Neutrophil (primary cell): ENCODE results near the gene IGFBP4.
A peak's percentile ranks its signal among the peaks of the same experiment; 100 is the strongest.
"Not testable (repeated sequence)": the region's sequence is repeated elsewhere in the genome, so short reads cannot be mapped to it uniquely, and the experiment has no call there.

ENCODE experiments used
- H3K27ac ChIP-seq: fragments of 200-600 bp; sonication (generic); 2 replicates; pipeline ENCODE4 v1.5.1; 2016; ENCODE audit warnings: mild to moderate bottlenecking, moderate library complexity
- H3K27me3 ChIP-seq: fragments of 200-600 bp; sonication (generic); 2 replicates; pipeline ENCODE4 v1.6.0; 2016; ENCODE audit warnings: mild to moderate bottlenecking
- H3K36me3 ChIP-seq: fragments of 200-600 bp; sonication (generic); 2 replicates; pipeline ENCODE4 v1.5.1; 2017
- H3K4me1 ChIP-seq, 2 experiments: fragments of 200-600 bp in 1 of 2; sonication (generic) in 1 of 2; 1 replicate in 1 of 2; 2 replicates in 1 of 2; pipeline versions ENCODE4 v1.5.1 to v1.6.1; 2013 to 2016; ENCODE audit warnings: low read depth in 1 of 2, low read length in 1 of 2, mild to moderate bottlenecking in 1 of 2, moderate library complexity in 1 of 2; ENCODE audit not compliant: control insufficient read depth in 1 of 2, insufficient read depth in 1 of 2
- H3K4me3 ChIP-seq, 2 experiments: fragments of 200-600 bp in 1 of 2; sonication (generic) in 1 of 2; 1 replicate in 1 of 2; 2 replicates in 1 of 2; pipeline ENCODE4 v1.5.1; 2013 to 2016; ENCODE audit warnings: low read depth in 1 of 2, low read length in 1 of 2, mild to moderate bottlenecking in 1 of 2, moderate library complexity in 1 of 2
- H3K9me3 ChIP-seq: fragments of 200-600 bp; sonication (generic); 2 replicates; pipeline ENCODE4 v1.5.1; 2016
- TF ChIP-seq, protein P1 (sequence below): fragments of 200-600 bp; sonication (generic); IDR thresholded peaks from 2 replicates; pipeline ENCODE4 v1.5.1; 2016; ENCODE audit warnings: antibody characterized with exemption

The IGFBP4 gene

DNA sequence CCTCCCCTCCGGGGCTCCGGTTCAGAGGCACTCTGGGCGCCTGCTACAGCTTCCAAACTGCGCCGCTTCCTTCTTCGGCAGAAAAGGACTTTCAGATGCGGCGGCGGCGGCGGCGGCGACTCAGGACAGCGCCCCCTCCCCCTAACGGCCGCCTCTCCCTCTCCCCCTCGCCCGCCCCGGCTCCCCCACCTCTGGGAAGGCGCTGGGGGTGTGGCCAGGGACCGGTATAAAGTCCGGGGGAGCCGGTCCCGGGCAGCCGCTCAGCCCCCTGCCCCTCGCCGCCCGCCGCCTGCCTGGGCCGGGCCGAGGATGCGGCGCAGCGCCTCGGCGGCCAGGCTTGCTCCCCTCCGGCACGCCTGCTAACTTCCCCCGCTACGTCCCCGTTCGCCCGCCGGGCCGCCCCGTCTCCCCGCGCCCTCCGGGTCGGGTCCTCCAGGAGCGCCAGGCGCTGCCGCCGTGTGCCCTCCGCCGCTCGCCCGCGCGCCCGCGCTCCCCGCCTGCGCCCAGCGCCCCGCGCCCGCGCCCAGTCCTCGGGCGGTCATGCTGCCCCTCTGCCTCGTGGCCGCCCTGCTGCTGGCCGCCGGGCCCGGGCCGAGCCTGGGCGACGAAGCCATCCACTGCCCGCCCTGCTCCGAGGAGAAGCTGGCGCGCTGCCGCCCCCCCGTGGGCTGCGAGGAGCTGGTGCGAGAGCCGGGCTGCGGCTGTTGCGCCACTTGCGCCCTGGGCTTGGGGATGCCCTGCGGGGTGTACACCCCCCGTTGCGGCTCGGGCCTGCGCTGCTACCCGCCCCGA, at the start of gene IGFBP4:
TSS of gene IGFBP4 (plus strand) at position 255 of the 792 bp plus-strand sequence. CDS start at position 541, 286 bp downstream.
- TF ChIP-seq, protein P1, sequence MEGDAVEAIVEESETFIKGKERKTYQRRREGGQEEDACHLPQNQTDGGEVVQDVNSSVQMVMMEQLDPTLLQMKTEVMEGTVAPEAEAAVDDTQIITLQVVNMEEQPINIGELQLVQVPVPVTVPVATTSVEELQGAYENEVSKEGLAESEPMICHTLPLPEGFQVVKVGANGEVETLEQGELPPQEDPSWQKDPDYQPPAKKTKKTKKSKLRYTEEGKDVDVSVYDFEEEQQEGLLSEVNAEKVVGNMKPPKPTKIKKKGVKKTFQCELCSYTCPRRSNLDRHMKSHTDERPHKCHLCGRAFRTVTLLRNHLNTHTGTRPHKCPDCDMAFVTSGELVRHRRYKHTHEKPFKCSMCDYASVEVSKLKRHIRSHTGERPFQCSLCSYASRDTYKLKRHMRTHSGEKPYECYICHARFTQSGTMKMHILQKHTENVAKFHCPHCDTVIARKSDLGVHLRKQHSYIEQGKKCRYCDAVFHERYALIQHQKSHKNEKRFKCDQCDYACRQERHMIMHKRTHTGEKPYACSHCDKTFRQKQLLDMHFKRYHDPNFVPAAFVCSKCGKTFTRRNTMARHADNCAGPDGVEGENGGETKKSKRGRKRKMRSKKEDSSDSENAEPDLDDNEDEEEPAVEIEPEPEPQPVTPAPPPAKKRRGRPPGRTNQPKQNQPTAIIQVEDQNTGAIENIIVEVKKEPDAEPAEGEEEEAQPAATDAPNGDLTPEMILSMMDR, result no peak
- Histone ChIP-seq H3K4me1 (peaks cover 11 to 29% of the 10 kb centered on the region in 2 experiments), H3K27me3 (peaks cover 90% of the 10 kb centered on the region), H3K9me3 (no peaks in the 10 kb centered on the region), H3K4me3 (peak within 1 kb of the TSS in 1 of 2 experiments; percentile 14), H3K27ac (no peak within 1 kb of the TSS), H3K36me3 (no peaks in the 10 kb centered on the region)

DNA sequence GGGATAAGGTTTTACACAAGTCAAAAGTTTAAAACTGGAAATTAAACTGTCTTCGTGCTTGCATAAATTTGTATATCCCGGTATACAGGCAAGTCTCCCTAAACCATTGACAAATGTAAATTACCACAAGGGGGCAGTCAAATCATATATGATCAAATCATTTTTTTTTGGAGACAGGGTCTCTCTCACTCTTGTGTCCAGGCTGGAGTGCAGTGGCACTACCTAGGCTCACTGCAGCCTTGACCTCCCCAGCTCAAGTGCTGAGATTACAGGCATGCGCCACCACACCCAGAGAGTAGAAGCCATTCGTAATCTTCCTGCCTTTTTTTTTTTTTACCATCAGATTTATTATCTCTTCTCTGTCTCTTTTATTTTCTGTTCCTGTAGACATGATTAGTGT, 44.1 kb upstream of the IGFBP4 start:
- H3K36me3 ChIP-seq, result peaks cover 65% of the 10 kb centered on the region
- no peak overlapping the region for H3K4me3 ChIP-seq
- H3K27me3 ChIP-seq, result no peaks in the 10 kb centered on the region
- no peaks in the 10 kb centered on the region for H3K9me3 ChIP-seq
- no peak overlapping the region for H3K27ac ChIP-seq
- TF ChIP-seq, protein P1, result no peak
- no peaks in the 10 kb centered on the region for H3K4me1 ChIP-seq

DNA sequence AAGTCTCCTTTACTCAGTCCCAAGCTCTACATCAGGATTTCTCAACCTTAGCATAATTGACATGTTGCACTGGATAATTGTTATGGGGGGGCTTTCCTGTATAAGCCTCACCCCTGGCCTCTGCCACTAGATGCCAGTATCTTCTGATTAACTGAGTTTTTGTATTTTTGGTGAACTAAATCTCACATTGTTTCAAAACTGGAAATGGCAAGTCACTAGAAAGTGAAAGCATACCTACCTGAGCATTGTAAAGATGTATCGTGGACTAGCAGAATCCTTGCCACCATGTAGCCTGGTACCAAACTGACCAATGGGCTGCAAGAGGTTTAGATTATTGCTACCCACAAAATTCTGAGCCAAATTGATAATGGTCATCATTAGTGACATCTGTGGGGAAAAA, 40.6 kb upstream of the IGFBP4 start:
- Histone ChIP-seq H3K9me3 (no peaks in the 10 kb centered on the region), H3K36me3 (peaks cover 59% of the 10 kb centered on the region), H3K4me3 (no peak overlapping the region), H3K27me3 (no peaks in the 10 kb centered on the region), H3K4me1 (no peaks in the 10 kb centered on the region), H3K27ac (no peak overlapping the region)
- TF ChIP-seq, protein P1, result no peak

DNA sequence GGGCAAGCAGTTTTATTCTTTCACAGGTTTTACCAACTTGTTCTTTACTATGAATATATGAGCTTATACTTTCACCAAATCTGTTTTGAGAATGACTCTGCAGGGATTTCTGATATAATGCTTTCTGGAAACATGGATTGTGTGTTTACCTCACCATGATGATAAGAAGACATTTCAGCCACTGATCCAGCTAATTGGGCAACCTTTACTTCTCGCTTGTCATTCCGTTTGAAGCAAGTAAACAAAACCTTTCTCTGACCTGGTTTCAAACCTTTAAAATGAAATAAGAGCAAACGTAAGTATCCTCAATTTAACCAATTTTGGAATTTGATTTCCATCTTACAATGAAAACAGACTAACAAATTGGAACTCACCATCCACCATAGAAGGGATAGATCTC, 39.2 kb upstream of the IGFBP4 start:
- H3K4me1 ChIP-seq, result no peaks in the 10 kb centered on the region
- peaks cover 71% of the 10 kb centered on the region for H3K36me3 ChIP-seq
- H3K27ac ChIP-seq, result no peak overlapping the region
- TF ChIP-seq, protein P1, result no peak
- H3K9me3 ChIP-seq, result no peaks in the 10 kb centered on the region
- H3K4me3 ChIP-seq, result no peak overlapping the region
- no peaks in the 10 kb centered on the region for H3K27me3 ChIP-seq

DNA sequence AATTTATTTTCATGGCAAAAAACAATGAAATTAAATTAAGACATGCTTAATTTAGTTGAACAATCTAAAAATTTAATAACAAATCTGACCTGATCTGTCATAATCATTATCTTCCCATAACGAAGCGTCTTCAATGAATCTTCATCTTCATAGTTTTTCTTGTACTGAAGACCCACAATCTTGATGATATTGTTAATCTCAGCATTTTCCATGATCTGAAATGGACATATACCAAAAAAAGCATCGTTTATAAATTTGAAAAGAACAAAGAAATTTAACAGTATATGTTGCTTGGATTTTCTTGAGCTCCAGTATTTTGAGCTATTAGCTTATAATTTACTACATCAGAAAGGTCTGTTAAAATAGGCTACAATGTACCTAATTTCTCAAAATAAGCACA, 35.8 kb upstream of the IGFBP4 start:
- Histone ChIP-seq H3K4me1 (no peaks in the 10 kb centered on the region), H3K27ac (no peak overlapping the region), H3K27me3 (no peaks in the 10 kb centered on the region), H3K36me3 (peaks cover 66% of the 10 kb centered on the region), H3K4me3 (no peak overlapping the region), H3K9me3 (no peaks in the 10 kb centered on the region)
- TF ChIP-seq, protein P1, result no peak

DNA sequence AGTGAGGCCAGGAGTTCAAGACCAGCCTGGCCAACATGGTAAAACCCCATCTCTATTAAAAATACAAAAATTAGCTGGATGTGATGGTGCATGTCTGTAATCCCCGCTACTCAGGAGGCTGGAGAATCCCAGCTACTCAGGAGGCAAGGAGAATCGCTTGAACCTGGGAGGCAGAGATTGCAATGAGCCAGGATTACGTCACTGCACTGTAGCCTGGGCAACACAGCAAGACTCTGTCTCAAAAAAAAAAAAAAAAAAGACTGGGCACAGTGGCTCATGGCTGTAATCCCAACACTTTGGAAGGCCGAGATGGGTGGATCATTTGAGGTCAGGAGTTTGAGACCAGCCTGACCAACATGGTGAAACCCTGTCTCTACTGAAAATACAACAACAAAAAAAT, 33.7 kb upstream of the IGFBP4 start:
- not testable (repeated sequence) for H3K9me3 ChIP-seq, H3K4me1 ChIP-seq, H3K27me3 ChIP-seq, H3K4me3 ChIP-seq, H3K27ac ChIP-seq
- peaks cover 53% of the 10 kb centered on the region for H3K36me3 ChIP-seq
